Measurements from ENCODE around the gene ANKH.

GRCh38 chr5:14775857-14776256 is 95.7 kb downstream of the ANKH start:
- no peak for TF ChIP-seq POLR2A (IDR thresholded peaks at IDR 0.05)
- TF ChIP-seq CTCF (IDR thresholded peaks at IDR 0.05 in 8 of 11, conservative IDR thresholded peaks at IDR 0.05 in 3 of 11): no peak
